ENCODE data around the gene CTNNA1. TPM values are rescaled to one million over a fixed set of nuclear protein-coding genes. Genes with fewer than 3 reads are reported as not detected.

CTNNA1 gene
- polyA plus RNA-seq, 1 donor (not counting 4 experiments of a cell fraction or from before 2014, with no cell fraction given): 119 TPM

DNA sequence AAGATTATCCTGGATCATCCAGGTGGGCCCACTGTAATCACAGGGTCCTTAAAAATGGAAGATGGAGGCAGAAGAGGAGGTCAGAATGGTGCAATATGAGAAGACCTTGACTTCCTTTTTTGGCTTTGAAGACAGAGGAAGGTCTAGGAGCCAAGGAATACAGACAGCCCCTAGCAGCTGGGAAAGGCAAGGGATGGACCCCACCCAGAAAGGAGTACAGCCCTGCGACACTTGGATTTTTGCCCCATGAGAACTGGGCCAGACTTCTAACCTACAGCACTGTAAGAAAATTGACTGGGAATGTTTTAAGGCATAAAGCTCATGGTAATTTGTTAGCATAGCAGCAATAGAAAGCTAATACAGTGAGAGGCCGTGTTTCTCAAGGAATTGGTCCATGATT is 188.8 kb downstream of the CTNNA1 start:
- dilution Hi-C loops (cut with MboI; ENCODE audit: extremely low pct_ligation_motif_present, low sequenced_read_pairs): no loop called here
- Histone ChIP-seq H3K4me1 (ENCODE audit: control insufficient read depth, extremely low read depth, insufficient read depth, low read length) (peaks cover 4% of the 10 kb centered on the region), H3K4me2 (ENCODE audit: control insufficient read depth, extremely low read depth, insufficient read depth, low read depth, low read length) (no peak overlapping the region), H3K9ac (ENCODE audit: control insufficient read depth, extremely low read depth, insufficient read depth, low read length) (no peak overlapping the region), H4K20me1 (ENCODE audit: control insufficient read depth, extremely low read depth, insufficient read depth, low read length) (no peaks in the 10 kb centered on the region), H3K27ac (ENCODE audit: control insufficient read depth, insufficient read depth, low read length) (no peak overlapping the region), H3K4me3 (ENCODE audit: control insufficient read depth in 2 of 3, extremely low read depth in 1 of 3, insufficient read depth in 2 of 3, low read depth in 1 of 3, low read length in 3 of 3) (no peak overlapping the region), H3K9me1 (ENCODE audit: control insufficient read depth, extremely low read depth, insufficient read depth, low read length) (no peaks in the 10 kb centered on the region), H3K9me3 (ENCODE audit: control insufficient read depth, low read depth, low read length) (no peaks in the 10 kb centered on the region), H3K36me3 (ENCODE audit: control insufficient read depth in 2 of 2, extremely low read depth in 1 of 2, insufficient read depth in 2 of 2, low read length in 2 of 2) (no peaks in the 10 kb centered on the region), H3K27me3 (ENCODE audit: control insufficient read depth, extremely low read depth, insufficient read depth, low read length) (no peaks in the 10 kb centered on the region), H3K79me2 (ENCODE audit: control insufficient read depth, insufficient read depth, low read length) (no peaks in the 10 kb centered on the region), H2AFZ (ENCODE audit: control insufficient read depth, low read length) (no peak overlapping the region)
- TF ChIP-seq, protein P1, sequence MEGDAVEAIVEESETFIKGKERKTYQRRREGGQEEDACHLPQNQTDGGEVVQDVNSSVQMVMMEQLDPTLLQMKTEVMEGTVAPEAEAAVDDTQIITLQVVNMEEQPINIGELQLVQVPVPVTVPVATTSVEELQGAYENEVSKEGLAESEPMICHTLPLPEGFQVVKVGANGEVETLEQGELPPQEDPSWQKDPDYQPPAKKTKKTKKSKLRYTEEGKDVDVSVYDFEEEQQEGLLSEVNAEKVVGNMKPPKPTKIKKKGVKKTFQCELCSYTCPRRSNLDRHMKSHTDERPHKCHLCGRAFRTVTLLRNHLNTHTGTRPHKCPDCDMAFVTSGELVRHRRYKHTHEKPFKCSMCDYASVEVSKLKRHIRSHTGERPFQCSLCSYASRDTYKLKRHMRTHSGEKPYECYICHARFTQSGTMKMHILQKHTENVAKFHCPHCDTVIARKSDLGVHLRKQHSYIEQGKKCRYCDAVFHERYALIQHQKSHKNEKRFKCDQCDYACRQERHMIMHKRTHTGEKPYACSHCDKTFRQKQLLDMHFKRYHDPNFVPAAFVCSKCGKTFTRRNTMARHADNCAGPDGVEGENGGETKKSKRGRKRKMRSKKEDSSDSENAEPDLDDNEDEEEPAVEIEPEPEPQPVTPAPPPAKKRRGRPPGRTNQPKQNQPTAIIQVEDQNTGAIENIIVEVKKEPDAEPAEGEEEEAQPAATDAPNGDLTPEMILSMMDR (optimal IDR thresholded peaks at IDR 0.05 in 1 of 3, IDR thresholded peaks at IDR 0.05 in 1 of 3, conservative IDR thresholded peaks at IDR 0.05 in 1 of 3; ENCODE audit: extremely low read depth in 1 of 3, insufficient read depth in 2 of 3, low read length in 3 of 3): no peak
- TF ChIP-seq EZH2 (IDR thresholded peaks at IDR 0.05; ENCODE audit: low read length): no peak
- FAIRE-seq: no peak
- no peak for DNase-seq (ENCODE audit: low read depth, low spot score)

DNA sequence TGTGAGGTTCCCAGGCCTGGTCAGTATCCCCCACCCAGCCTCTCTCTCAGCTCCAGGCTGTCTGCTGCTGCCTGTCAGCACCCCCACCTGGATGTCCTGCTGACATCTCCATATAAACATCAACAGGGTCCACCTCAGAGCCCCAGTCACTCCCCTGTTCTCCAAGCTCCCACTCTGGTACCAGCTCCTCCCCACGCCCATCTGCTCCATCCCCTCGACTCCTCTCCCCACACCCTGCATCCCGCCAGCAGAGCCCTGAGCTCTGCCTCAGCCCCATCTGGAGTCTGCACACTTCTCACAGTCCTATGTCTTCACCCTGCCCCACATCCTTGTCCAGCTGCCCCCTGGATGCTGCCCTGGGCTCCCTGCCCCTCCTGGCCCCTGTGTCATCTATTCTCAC is 189.6 kb downstream of the CTNNA1 start:
- TF ChIP-seq, protein P1 (optimal IDR thresholded peaks at IDR 0.05 in 1 of 3, IDR thresholded peaks at IDR 0.05 in 1 of 3, conservative IDR thresholded peaks at IDR 0.05 in 1 of 3; ENCODE audit: extremely low read depth in 1 of 3, insufficient read depth in 2 of 3, low read length in 3 of 3): no peak
- TF ChIP-seq EZH2 (IDR thresholded peaks at IDR 0.05; ENCODE audit: low read length): no peak
- no peak overlapping the region for H3K4me2 ChIP-seq (ENCODE audit: control insufficient read depth, extremely low read depth, insufficient read depth, low read depth, low read length)
- no peak overlapping the region for H3K9ac ChIP-seq (ENCODE audit: control insufficient read depth, extremely low read depth, insufficient read depth, low read length)
- H3K27me3 ChIP-seq (ENCODE audit: control insufficient read depth, extremely low read depth, insufficient read depth, low read length): no peaks in the 10 kb centered on the region
- H3K79me2 ChIP-seq (ENCODE audit: control insufficient read depth, insufficient read depth, low read length): no peaks in the 10 kb centered on the region
- dilution Hi-C loops (cut with MboI; ENCODE audit: extremely low pct_ligation_motif_present, low sequenced_read_pairs): no loop called here
- FAIRE-seq (no peak), DNase-seq (ENCODE audit: low read depth, low spot score) (no peak)
- no peaks in the 10 kb centered on the region for H4K20me1 ChIP-seq (ENCODE audit: control insufficient read depth, extremely low read depth, insufficient read depth, low read length)
- H3K9me3 ChIP-seq (ENCODE audit: control insufficient read depth, low read depth, low read length): no peaks in the 10 kb centered on the region
- H3K4me3 ChIP-seq (ENCODE audit: control insufficient read depth in 2 of 3, extremely low read depth in 1 of 3, insufficient read depth in 2 of 3, low read depth in 1 of 3, low read length in 3 of 3): no peak overlapping the region
- peaks cover 4% of the 10 kb centered on the region for H3K4me1 ChIP-seq (ENCODE audit: control insufficient read depth, extremely low read depth, insufficient read depth, low read length)
- no peak overlapping the region for H2AFZ ChIP-seq (ENCODE audit: control insufficient read depth, low read length)
- H3K36me3 ChIP-seq (ENCODE audit: control insufficient read depth in 2 of 2, extremely low read depth in 1 of 2, insufficient read depth in 2 of 2, low read length in 2 of 2): peaks cover 1 to 4% of the 10 kb centered on the region in 2 experiments
- no peak overlapping the region for H3K27ac ChIP-seq (ENCODE audit: control insufficient read depth, insufficient read depth, low read length)
- H3K9me1 ChIP-seq (ENCODE audit: control insufficient read depth, extremely low read depth, insufficient read depth, low read length): no peaks in the 10 kb centered on the region

Data from keratinocyte (primary cell).